Tibial nerve (tissue), 3 donors: ENCODE measurements around the gene PRSS12.

ENCODE experiments used
- CTCF ChIP-seq, 5 experiments: fragments of 200-600 bp in 3 of 5; fragments of 450-650 bp in 2 of 5; sonication (generic) in 3 of 5; IDR thresholded peaks; one replicate each; pipeline ENCODE4 v1.5.1; 2016 to 2019; ENCODE audit warnings: antibody characterized with exemption in 5 of 5, mild to moderate bottlenecking in 3 of 5, moderate library complexity in 2 of 5
- POLR2A ChIP-seq, 2 donors: fragments of 450-650 bp; IDR thresholded peaks; one replicate each; pipeline ENCODE4 v1.6.1; 2017; ENCODE audit warnings: antibody characterized with exemption in 2 of 2, mild to moderate bottlenecking in 2 of 2, moderate library complexity in 2 of 2

GRCh38 chr4:118260309-118260708, 92.5 kb downstream of the PRSS12 start:
- no peak for TF ChIP-seq CTCF (IDR thresholded peaks at IDR 0.05)
- no peak for TF ChIP-seq POLR2A (IDR thresholded peaks at IDR 0.05)
